ENCODE data around the gene CCNK.

- TF ChIP-seq, protein P1, sequence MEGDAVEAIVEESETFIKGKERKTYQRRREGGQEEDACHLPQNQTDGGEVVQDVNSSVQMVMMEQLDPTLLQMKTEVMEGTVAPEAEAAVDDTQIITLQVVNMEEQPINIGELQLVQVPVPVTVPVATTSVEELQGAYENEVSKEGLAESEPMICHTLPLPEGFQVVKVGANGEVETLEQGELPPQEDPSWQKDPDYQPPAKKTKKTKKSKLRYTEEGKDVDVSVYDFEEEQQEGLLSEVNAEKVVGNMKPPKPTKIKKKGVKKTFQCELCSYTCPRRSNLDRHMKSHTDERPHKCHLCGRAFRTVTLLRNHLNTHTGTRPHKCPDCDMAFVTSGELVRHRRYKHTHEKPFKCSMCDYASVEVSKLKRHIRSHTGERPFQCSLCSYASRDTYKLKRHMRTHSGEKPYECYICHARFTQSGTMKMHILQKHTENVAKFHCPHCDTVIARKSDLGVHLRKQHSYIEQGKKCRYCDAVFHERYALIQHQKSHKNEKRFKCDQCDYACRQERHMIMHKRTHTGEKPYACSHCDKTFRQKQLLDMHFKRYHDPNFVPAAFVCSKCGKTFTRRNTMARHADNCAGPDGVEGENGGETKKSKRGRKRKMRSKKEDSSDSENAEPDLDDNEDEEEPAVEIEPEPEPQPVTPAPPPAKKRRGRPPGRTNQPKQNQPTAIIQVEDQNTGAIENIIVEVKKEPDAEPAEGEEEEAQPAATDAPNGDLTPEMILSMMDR (IDR thresholded peaks at IDR 0.05; ENCODE audit: low read depth, low read length) = no peak
- no peak for TF ChIP-seq EZH2phosphoT487 (IDR thresholded peaks at IDR 0.05; ENCODE audit: low read depth)
Observed at GRCh38 chr14:99512110-99512449, 30.9 kb downstream of the CCNK start.

Measured in OCI-LY3 (cell line).